Brain microvascular endothelial cell (primary cell): ENCODE results near the gene TCERG1L.

ENCODE experiments used
- DNase-seq: peaks from one replicate; pipeline ENCODE4 v3.0.0-alpha.2; 2020
- H3K27ac ChIP-seq: fragments of 250-450 bp; sonication (Bioruptor Pico); 2 replicates; pipeline ENCODE4 v1.5.1; 2020; ENCODE audit warnings: mild to moderate bottlenecking, moderate library complexity
- H3K27me3 ChIP-seq: fragments of 250-450 bp; sonication (Bioruptor Pico); replicated peaks from 2 replicates; pipeline ENCODE4 v1.5.1; 2020; ENCODE audit warnings: mild to moderate bottlenecking
- H3K36me3 ChIP-seq: fragments of 250-450 bp; sonication (Bioruptor Pico); replicated peaks from 2 replicates; pipeline ENCODE4 v1.5.1; 2020; ENCODE audit warnings: mild to moderate bottlenecking
- H3K4me3 ChIP-seq: 2 replicates; pipeline ENCODE4 v1.5.1; 2011; ENCODE audit warnings: low read depth, mild to moderate bottlenecking, control low read depth, low read length, moderate library complexity
- CTCF ChIP-seq: IDR thresholded peaks from 2 replicates; pipeline ENCODE4 v1.5.1; 2011; ENCODE audit warnings: low read depth, mild to moderate bottlenecking, moderate library complexity, low read length, control low read depth, inconsistent platforms; ENCODE audit errors: missing control alignments
- in situ Hi-C: cut with HindIII; loops from 2 replicates; pipeline ENCODE4 v1.10.0; 2017; ENCODE audit warnings: low sequenced_read_pairs, low pct_ligation_motif_present

The TCERG1L gene

GRCh38 chr10:131354380-131354779, 42.9 kb upstream of the TCERG1L start:
- no peak overlapping the region for H3K4me3 ChIP-seq
- DNase-seq: no peak
- no peak for TF ChIP-seq CTCF
- H3K36me3 ChIP-seq: no peaks in the 10 kb centered on the region
- no peaks in the 10 kb centered on the region for H3K27me3 ChIP-seq
- in situ Hi-C loops: no loop called here
- no peak overlapping the region for H3K27ac ChIP-seq

- no peaks in the 10 kb centered on the region for H3K36me3 ChIP-seq
- no peak overlapping the region for H3K4me3 ChIP-seq
- H3K27ac ChIP-seq: no peak overlapping the region
- in situ Hi-C loops: no loop called here
- H3K27me3 ChIP-seq: no peaks in the 10 kb centered on the region
- no peak for DNase-seq
- no peak for TF ChIP-seq CTCF
Observed at GRCh38 chr10:131352765-131353290, 41.3 kb upstream of the TCERG1L start.

GRCh38 chr10:131350660-131351059, 39.1 kb upstream of the TCERG1L start:
- no peaks in the 10 kb centered on the region for H3K27me3 ChIP-seq
- TF ChIP-seq CTCF: no peak
- in situ Hi-C loops: no loop called here
- H3K36me3 ChIP-seq: no peaks in the 10 kb centered on the region
- no peak overlapping the region for H3K27ac ChIP-seq
- H3K4me3 ChIP-seq: no peak overlapping the region
- no peak for DNase-seq

GRCh38 chr10:131350245-131350644, 38.7 kb upstream of the TCERG1L start:
- in situ Hi-C loops: no loop called here
- no peak for TF ChIP-seq CTCF
- DNase-seq: no peak
- Histone ChIP-seq H3K27ac (no peak overlapping the region), H3K27me3 (no peaks in the 10 kb centered on the region), H3K36me3 (no peaks in the 10 kb centered on the region), H3K4me3 (no peak overlapping the region)

GRCh38 chr10:131346456-131346855, 34.9 kb upstream of the TCERG1L start:
- Histone ChIP-seq H3K27me3 (no peaks in the 10 kb centered on the region), H3K36me3 (no peaks in the 10 kb centered on the region), H3K4me3 (no peak overlapping the region), H3K27ac (no peak overlapping the region)
- DNase-seq: no peak
- in situ Hi-C loops: no loop called here
- no peak for TF ChIP-seq CTCF

- in situ Hi-C loops: no loop called here
- H3K27ac ChIP-seq: no peak overlapping the region
- no peaks in the 10 kb centered on the region for H3K36me3 ChIP-seq
- H3K27me3 ChIP-seq: no peaks in the 10 kb centered on the region
- DNase-seq: no peak
- no peak overlapping the region for H3K4me3 ChIP-seq
- TF ChIP-seq CTCF: no peak
Observed at GRCh38 chr10:131345691-131346090, 34.2 kb upstream of the TCERG1L start.
